Measurements from ENCODE around the gene SDSL.

SDSL gene

DNA sequence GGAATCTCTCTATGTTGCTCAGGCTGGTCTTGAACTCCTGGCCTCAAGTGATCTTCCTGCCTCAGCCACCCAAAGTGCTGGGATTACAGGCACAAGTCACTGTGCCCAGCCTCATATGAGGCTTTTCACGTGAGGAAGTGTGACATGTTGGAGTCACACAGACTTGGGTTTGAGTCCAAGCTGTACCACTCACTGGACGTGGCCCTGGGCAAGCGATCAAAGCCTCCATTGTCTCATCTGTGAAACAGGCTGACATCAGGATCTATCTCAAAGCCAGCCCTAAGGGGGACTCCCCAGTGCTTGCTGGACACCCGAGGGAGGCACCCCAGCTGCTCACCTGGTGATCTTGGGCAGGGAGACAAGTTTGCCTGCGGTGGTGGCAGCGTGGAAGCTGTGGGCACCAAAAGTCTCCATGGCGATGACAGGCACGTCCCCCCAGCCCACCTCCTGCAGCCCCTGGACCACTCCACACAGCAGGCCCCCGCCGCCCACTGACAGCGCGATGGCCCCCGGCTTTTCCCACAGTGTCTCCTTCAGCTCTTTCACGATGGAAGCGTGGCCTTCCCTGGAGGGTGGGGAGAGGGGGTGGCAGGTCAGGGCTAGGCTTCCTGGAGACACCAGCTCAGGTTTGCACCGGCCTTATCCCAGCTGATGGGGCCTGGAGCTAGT, 25.2 kb upstream of the SDSL start:
- Histone ChIP-seq H3K9me3 (ENCODE audit: control insufficient read depth in 2 of 2, low read length in 2 of 2) (peaks cover 0 to 5% of the 10 kb centered on the region in 2 donors), H3K4me3 (ENCODE audit: low read length in 2 of 2) (no peak overlapping the region), H3K27ac (ENCODE audit: low read length) (no peak overlapping the region), H3K36me3 (ENCODE audit: control insufficient read depth in 2 of 2, insufficient read depth in 2 of 2, low read length in 2 of 2) (no peaks in the 10 kb centered on the region), H3K4me1 (ENCODE audit: control insufficient read depth, insufficient read depth, low read length) (no peaks in the 10 kb centered on the region), H3K9ac (ENCODE audit: low read length in 2 of 2) (no peak overlapping the region), H3K27me3 (ENCODE audit: control insufficient read depth in 1 of 2, insufficient read depth in 2 of 2, low read length in 2 of 2) (peaks cover 4 to 19% of the 10 kb centered on the region in 2 donors)

DNA sequence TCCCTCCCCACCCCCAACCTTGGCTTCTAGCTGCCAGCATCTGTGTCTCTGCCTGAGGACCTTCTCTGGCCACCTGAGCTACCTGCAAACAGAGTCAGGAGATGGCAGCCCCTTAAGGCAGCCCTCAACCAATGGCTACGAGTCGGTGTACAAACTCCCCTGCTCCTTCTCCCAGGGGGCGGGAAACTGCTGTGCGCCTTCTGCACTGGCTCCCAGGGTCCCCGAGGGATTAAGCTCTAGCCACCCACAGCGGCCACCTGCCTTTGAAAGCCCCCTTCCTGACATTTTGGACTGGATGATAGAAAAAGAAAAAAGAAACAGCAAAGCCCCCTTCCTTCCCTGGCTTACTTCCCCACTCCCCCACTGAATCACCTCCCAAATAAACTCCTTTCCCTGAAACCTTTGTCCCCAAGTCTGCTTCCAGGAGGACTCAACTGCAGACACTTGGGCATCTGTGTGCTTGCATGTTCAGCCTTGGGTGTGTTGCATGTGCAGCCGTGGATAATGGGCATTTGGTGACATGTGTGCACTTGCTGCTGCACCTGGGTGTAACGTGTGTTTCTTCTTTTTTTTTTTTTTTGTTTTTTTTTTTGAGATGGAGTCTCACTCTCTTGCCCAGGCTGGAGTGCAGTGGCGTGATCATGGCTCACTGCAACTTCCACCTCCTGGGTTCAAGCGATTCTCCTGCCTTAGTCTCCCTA, 24.5 kb upstream of the SDSL start:
- H3K4me3 ChIP-seq (ENCODE audit: low read length in 2 of 2) = no peak overlapping the region
- no peak overlapping the region for H3K9ac ChIP-seq (ENCODE audit: low read length in 2 of 2)
- no peaks in the 10 kb centered on the region for H3K36me3 ChIP-seq (ENCODE audit: control insufficient read depth in 2 of 2, insufficient read depth in 2 of 2, low read length in 2 of 2)
- H3K4me1 ChIP-seq (ENCODE audit: control insufficient read depth, insufficient read depth, low read length) = no peaks in the 10 kb centered on the region
- H3K27me3 ChIP-seq (ENCODE audit: control insufficient read depth in 1 of 2, insufficient read depth in 2 of 2, low read length in 2 of 2) = peaks cover 5 to 21% of the 10 kb centered on the region in 2 donors
- H3K27ac ChIP-seq (ENCODE audit: low read length) = no peak overlapping the region
- peaks cover 0 to 6% of the 10 kb centered on the region in 2 donors for H3K9me3 ChIP-seq (ENCODE audit: control insufficient read depth in 2 of 2, low read length in 2 of 2)

DNA sequence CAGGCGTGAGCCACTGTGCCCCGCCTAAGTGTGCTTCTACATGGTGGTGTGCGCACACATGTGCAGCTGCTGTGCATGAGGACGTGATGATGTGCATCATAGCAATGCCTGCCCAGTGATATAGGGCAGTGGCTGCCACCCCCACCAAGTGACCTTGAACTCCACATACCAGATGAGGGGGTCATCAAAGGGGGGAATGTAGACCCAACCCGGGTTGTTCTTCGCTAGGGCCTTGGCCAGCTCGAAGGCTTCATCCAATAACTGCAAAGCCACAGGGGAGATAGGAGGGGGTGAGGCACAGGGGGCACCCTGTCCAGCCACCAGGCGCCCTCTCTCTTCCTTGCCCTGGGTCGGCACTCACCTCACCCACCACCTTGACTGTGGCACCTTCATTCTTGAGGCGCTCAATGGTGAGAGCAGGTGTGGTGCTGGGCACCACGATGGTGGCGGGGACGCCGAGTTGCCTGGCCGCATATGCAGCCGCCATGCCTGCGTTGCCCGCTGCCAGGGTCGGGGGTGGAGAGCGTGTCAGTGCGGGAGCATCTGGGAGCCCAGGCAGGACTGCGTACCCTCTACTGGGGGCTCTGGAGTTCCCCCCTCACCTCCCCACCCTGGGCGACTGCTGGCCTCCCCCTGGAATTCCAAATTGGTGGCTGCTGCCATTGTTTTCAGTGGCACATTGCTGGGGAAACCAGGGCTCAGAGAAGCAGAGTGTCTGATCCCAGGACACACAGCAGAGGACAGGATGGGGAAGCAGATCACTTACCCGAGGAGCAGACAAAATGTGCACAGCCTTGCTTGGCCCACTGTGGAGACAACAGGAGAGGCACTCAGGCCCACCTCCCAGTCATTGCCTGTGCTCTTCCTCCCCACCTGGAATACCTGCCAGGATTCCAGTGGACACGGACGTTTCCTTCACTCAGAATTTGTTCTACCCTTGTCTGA, 23.6 kb upstream of the SDSL start:
- H3K4me1 ChIP-seq (ENCODE audit: control insufficient read depth, insufficient read depth, low read length) = no peaks in the 10 kb centered on the region
- peaks cover 0 to 7% of the 10 kb centered on the region in 2 donors for H3K9me3 ChIP-seq (ENCODE audit: control insufficient read depth in 2 of 2, low read length in 2 of 2)
- no peak overlapping the region for H3K27ac ChIP-seq (ENCODE audit: low read length)
- H3K4me3 ChIP-seq (ENCODE audit: low read length in 2 of 2) = no peak overlapping the region
- H3K27me3 ChIP-seq (ENCODE audit: control insufficient read depth in 1 of 2, insufficient read depth in 2 of 2, low read length in 2 of 2) = peaks cover 5 to 21% of the 10 kb centered on the region in 2 donors
- no peaks in the 10 kb centered on the region for H3K36me3 ChIP-seq (ENCODE audit: control insufficient read depth in 2 of 2, insufficient read depth in 2 of 2, low read length in 2 of 2)
- H3K9ac ChIP-seq (ENCODE audit: low read length in 2 of 2) = no peak overlapping the region

DNA sequence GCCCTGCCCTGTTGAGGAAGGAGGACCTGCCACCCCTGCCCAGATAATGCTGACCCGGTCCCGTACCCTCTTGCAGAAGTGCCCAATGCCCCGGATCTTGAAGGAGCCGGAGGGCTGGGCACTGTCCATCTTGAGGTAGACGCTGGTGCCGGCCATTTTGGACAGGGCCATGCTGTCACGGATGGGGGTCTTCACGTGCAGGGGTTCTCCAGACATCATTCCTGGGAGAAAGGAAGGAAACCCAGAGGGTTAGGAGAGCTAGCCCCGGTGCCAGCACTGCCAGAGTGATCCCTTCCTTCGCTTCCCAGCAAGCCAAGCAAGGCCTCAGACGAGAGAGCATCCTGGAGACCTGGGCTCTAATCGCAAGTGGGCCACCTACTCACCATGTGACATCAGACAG, 22.7 kb upstream of the SDSL start:
- Histone ChIP-seq H3K36me3 (ENCODE audit: control insufficient read depth in 2 of 2, insufficient read depth in 2 of 2, low read length in 2 of 2) (no peaks in the 10 kb centered on the region), H3K9ac (ENCODE audit: low read length in 2 of 2) (no peak overlapping the region), H3K27me3 (ENCODE audit: control insufficient read depth in 1 of 2, insufficient read depth in 2 of 2, low read length in 2 of 2) (peaks cover 5 to 21% of the 10 kb centered on the region in 2 donors), H3K9me3 (ENCODE audit: control insufficient read depth in 2 of 2, low read length in 2 of 2) (peaks cover 0 to 7% of the 10 kb centered on the region in 2 donors), H3K4me1 (ENCODE audit: control insufficient read depth, insufficient read depth, low read length) (no peaks in the 10 kb centered on the region), H3K4me3 (ENCODE audit: low read length in 2 of 2) (no peak overlapping the region), H3K27ac (ENCODE audit: low read length) (no peak overlapping the region)

DNA sequence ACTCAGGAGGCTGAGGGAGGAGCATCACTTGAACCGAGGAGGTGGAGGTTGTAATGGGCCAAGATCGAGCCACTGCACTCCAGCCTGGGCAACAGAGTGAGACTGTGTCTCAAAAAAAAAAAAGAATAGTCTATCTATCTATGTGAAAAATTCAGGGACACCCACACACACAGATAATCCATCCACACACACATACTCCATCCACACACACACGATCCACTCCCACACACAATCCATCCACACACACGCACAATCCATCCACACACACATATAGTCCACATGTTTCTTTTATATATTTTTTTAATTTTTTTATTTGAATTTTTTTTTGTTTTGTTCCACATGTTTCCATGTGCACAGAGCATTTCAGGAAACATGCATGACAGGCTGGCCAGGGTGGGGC, 21.8 kb upstream of the SDSL start:
- H3K9me3 ChIP-seq (ENCODE audit: control insufficient read depth in 2 of 2, low read length in 2 of 2) = peaks cover 0 to 6% of the 10 kb centered on the region in 2 donors
- peaks cover 5 to 21% of the 10 kb centered on the region in 2 donors for H3K27me3 ChIP-seq (ENCODE audit: control insufficient read depth in 1 of 2, insufficient read depth in 2 of 2, low read length in 2 of 2)
- no peaks in the 10 kb centered on the region for H3K36me3 ChIP-seq (ENCODE audit: control insufficient read depth in 2 of 2, insufficient read depth in 2 of 2, low read length in 2 of 2)
- no peaks in the 10 kb centered on the region for H3K4me1 ChIP-seq (ENCODE audit: control insufficient read depth, insufficient read depth, low read length)
- no peak overlapping the region for H3K27ac ChIP-seq (ENCODE audit: low read length)
- H3K4me3 ChIP-seq (ENCODE audit: low read length in 2 of 2) = no peak overlapping the region
- H3K9ac ChIP-seq (ENCODE audit: low read length in 2 of 2) = no peak overlapping the region

DNA sequence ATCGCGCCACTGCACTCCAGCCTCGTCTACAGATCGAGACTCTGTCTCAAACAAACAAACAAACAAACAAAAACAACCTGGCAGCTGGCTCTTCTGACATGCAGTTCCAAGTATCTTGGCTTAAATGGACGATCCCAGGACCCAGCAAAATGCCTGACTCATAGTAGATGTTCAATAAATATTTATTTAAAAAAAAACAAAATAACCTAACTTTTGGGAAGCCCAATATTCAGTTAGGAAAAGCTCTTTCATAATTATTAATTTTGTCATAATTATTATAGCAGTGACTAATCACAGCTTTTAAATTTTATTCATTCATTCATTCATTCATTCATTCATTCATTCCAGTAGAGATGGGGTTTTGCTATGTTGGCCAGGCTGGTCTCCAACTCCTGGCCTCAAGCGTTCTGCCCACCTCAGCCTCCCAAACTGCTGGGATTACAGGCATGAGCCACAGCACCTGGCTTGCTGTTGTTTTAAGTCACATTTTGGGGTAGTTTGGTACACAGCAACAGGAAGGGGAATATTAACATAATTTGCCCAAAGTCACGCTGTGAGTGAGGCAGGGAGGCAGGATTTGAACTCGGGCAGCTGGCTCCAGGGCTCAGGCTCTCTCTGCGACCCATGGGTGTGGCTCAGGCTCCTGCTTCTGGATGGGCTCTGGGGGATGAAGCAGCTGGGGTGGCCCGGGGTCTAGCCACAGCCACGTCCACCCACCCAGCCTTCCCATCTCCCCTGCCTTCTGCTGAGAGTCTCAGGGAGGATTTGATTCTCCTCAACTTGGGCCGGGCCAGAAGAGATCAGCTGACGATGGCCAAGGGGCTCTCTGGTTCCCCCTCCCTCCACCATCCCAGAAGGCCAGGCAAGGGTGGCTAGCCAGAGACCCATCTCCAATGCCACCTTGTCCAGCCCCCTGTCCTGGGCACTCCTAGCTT, 20.8 kb upstream of the SDSL start:
- H3K9ac ChIP-seq (ENCODE audit: low read length in 2 of 2) = no peak overlapping the region
- H3K9me3 ChIP-seq (ENCODE audit: control insufficient read depth in 2 of 2, low read length in 2 of 2) = peaks cover 0 to 2% of the 10 kb centered on the region in 2 donors

GRCh38 chr12:113402586-113403260, 19.5 kb upstream of the SDSL start:
- no peak overlapping the region for H3K4me3 ChIP-seq (ENCODE audit: low read length in 2 of 2)

More for the DNA sequence above, 20.8 kb upstream of the SDSL start:
- peaks cover 5 to 21% of the 10 kb centered on the region in 2 donors for H3K27me3 ChIP-seq (ENCODE audit: control insufficient read depth in 1 of 2, insufficient read depth in 2 of 2, low read length in 2 of 2)
- H3K36me3 ChIP-seq (ENCODE audit: control insufficient read depth in 2 of 2, insufficient read depth in 2 of 2, low read length in 2 of 2) = no peaks in the 10 kb centered on the region
- H3K4me1 ChIP-seq (ENCODE audit: control insufficient read depth, insufficient read depth, low read length) = no peaks in the 10 kb centered on the region
- H3K27ac ChIP-seq (ENCODE audit: low read length) = no peak overlapping the region
- no peak overlapping the region for H3K4me3 ChIP-seq (ENCODE audit: low read length in 2 of 2)

DNA sequence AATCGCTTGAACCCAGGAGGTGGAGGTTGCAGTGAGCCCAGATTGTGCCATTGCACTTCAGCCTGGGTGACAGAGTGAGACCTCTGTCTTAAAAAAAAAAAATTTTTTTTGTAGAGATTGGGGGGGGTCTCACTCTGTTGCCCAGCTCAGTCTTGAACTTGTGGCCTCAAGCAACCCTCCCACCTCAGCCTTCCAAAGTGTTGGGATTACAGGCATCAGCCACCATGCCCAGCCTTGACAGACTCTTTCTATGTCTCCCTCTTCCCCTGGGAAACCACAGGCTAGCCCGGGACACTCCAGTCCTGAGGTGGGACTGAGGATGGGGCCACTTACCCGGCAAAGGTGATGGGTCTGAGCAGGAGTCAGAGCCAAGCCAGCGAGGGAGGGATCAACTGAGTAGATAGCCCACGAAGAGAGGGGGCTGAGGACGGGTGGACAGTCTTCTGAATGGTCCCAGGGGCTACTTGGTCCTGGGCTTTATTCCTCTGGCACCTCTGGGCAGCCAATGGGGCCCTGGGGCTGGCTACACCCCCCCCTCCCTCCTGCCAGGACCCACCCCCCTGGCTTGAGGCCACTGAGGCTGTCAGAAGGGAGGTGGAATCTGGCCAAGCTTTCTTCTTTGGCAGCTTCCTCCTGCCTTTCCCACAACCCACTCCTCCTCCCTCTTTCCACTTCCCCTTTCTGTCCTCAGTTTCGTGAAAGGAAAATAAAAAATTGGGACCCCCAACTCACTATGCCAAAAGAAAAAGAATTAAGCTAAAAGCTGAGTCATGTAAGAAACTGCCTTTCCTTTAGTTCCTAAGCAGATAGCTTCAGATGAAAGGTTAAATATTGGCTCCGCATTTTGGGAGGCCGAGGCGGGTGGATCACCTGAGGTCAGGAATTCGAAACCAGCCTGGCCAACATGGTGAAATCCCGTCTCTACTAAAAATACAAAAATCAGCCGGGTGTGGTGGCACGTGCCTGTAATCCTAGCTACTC, 18.5 kb upstream of the SDSL start, which contains the start of gene SDS:
Gene SDS, minus strand, starts transcription at position 453 of the 981 bp plus-strand sequence. CDS start 4,179 bp downstream, outside the sequence.
- peaks cover 0 to 2% of the 10 kb centered on the region in 2 donors for H3K9me3 ChIP-seq (ENCODE audit: control insufficient read depth in 2 of 2, low read length in 2 of 2)
- H3K4me3 ChIP-seq (ENCODE audit: low read length in 2 of 2) = no peak within 1 kb of the TSS
- H3K27me3 ChIP-seq (ENCODE audit: control insufficient read depth in 1 of 2, insufficient read depth in 2 of 2, low read length in 2 of 2) = peaks cover 5 to 13% of the 10 kb centered on the region in 2 donors
- H3K27ac ChIP-seq (ENCODE audit: low read length) = no peak within 1 kb of the TSS
- no peaks in the 10 kb centered on the region for H3K36me3 ChIP-seq (ENCODE audit: control insufficient read depth in 2 of 2, insufficient read depth in 2 of 2, low read length in 2 of 2)
- H3K9ac ChIP-seq (ENCODE audit: low read length in 2 of 2) = no peak within 1 kb of the TSS
- H3K4me1 ChIP-seq (ENCODE audit: control insufficient read depth, insufficient read depth, low read length) = no peaks in the 10 kb centered on the region

More at GRCh38 chr12:113402586-113403260, 19.5 kb upstream of the SDSL start:
- H3K9ac ChIP-seq (ENCODE audit: low read length in 2 of 2) = no peak overlapping the region
- H3K27me3 ChIP-seq (ENCODE audit: control insufficient read depth in 1 of 2, insufficient read depth in 2 of 2, low read length in 2 of 2) = peaks cover 5 to 20% of the 10 kb centered on the region in 2 donors
- H3K36me3 ChIP-seq (ENCODE audit: control insufficient read depth in 2 of 2, insufficient read depth in 2 of 2, low read length in 2 of 2) = no peaks in the 10 kb centered on the region
- no peak overlapping the region for H3K27ac ChIP-seq (ENCODE audit: low read length)
- peaks cover 0 to 2% of the 10 kb centered on the region in 2 donors for H3K9me3 ChIP-seq (ENCODE audit: control insufficient read depth in 2 of 2, low read length in 2 of 2)
- no peaks in the 10 kb centered on the region for H3K4me1 ChIP-seq (ENCODE audit: control insufficient read depth, insufficient read depth, low read length)

GRCh38 chr12:113405694-113406093, 16.5 kb upstream of the SDSL start:
- no peak overlapping the region for H3K27ac ChIP-seq (ENCODE audit: low read length)

More at GRCh38 chr12:113405694-113406093, 16.5 kb upstream of the SDSL start:
- Histone ChIP-seq H3K4me1 (ENCODE audit: control insufficient read depth, insufficient read depth, low read length) (no peaks in the 10 kb centered on the region), H3K9ac (ENCODE audit: low read length in 2 of 2) (no peak overlapping the region), H3K9me3 (ENCODE audit: control insufficient read depth in 2 of 2, low read length in 2 of 2) (peaks cover 0 to 2% of the 10 kb centered on the region in 2 donors), H3K4me3 (ENCODE audit: low read length in 2 of 2) (no peak overlapping the region), H3K36me3 (ENCODE audit: control insufficient read depth in 2 of 2, insufficient read depth in 2 of 2, low read length in 2 of 2) (no peaks in the 10 kb centered on the region), H3K27me3 (ENCODE audit: control insufficient read depth in 1 of 2, insufficient read depth in 2 of 2, low read length in 2 of 2) (peaks cover 8 to 12% of the 10 kb centered on the region in 2 donors)
